Panc1 (cell line): Measurements from ENCODE around the gene WNT11.

Experiments used
- SIN3A ChIP-seq: IDR thresholded peaks from 2 replicates; pipeline ENCODE4 v1.6.1; 2012; ENCODE audit warnings: low read depth, mild to moderate bottlenecking, low read length, moderate library complexity, borderline replicate concordance; ENCODE audit not compliant: insufficient read depth
- TF ChIP-seq, protein P1 (sequence below): fragments of 450-650 bp; IDR thresholded peaks from 2 replicates; pipeline ENCODE4 v1.5.1; 2017; ENCODE audit warnings: mild to moderate bottlenecking

DNA sequence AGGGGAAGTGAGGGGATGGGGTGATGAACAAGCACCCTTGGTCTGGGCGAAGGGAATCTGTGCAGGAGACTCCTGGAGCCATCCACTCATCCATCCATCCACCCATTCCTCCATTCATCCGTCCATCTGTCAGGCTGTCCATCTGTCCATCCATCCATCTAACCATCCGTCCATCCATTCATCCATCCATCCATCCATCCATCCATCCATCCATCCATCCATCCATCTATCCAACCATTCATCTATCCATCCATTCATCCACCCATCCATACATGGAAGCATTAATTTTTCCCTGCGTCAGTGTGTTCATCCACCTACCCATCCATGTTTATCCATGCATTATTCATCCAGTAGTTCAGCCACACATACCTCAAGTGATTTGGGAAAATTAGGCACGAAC lies 32.0 kb downstream of the WNT11 start:
- no peak for TF ChIP-seq SIN3A
- TF ChIP-seq, protein P1, sequence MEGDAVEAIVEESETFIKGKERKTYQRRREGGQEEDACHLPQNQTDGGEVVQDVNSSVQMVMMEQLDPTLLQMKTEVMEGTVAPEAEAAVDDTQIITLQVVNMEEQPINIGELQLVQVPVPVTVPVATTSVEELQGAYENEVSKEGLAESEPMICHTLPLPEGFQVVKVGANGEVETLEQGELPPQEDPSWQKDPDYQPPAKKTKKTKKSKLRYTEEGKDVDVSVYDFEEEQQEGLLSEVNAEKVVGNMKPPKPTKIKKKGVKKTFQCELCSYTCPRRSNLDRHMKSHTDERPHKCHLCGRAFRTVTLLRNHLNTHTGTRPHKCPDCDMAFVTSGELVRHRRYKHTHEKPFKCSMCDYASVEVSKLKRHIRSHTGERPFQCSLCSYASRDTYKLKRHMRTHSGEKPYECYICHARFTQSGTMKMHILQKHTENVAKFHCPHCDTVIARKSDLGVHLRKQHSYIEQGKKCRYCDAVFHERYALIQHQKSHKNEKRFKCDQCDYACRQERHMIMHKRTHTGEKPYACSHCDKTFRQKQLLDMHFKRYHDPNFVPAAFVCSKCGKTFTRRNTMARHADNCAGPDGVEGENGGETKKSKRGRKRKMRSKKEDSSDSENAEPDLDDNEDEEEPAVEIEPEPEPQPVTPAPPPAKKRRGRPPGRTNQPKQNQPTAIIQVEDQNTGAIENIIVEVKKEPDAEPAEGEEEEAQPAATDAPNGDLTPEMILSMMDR: no peak
